ENCODE data around the gene MBNL3.

The MBNL3 gene

GRCh38 chrX:132378281-132378680, 110.6 kb downstream of the MBNL3 start:
- H3K9me3 ChIP-seq (ENCODE audit: insufficient read depth, low read length) = no peaks in the 10 kb centered on the region

GRCh38 chrX:132375941-132376340, 112.9 kb downstream of the MBNL3 start:
- no peaks in the 10 kb centered on the region for H3K36me3 ChIP-seq (replicated peaks; ENCODE audit: low read depth, low read length)
- no peaks in the 10 kb centered on the region for H4K20me1 ChIP-seq (ENCODE audit: insufficient read depth, low read length)
- H3K4me1 ChIP-seq (ENCODE audit: low read length) = no peaks in the 10 kb centered on the region
- no peak overlapping the region for H3K4me2 ChIP-seq (ENCODE audit: low read length)
- peak; percentile 33; the same call in 1 of the 2 replicates for TF ChIP-seq CTCF (IDR thresholded peaks at IDR 0.05; ENCODE audit: low read depth, low read length)
- TF ChIP-seq EZH2phosphoT487 (IDR thresholded peaks at IDR 0.05; ENCODE audit: low read depth) = no peak
- no peak overlapping the region for H3K27ac ChIP-seq (ENCODE audit: low read length)
- H3K9ac ChIP-seq (ENCODE audit: low read length) = no peak overlapping the region
- no peaks in the 10 kb centered on the region for H3K27me3 ChIP-seq (ENCODE audit: low read depth, low read length)
- H2AFZ ChIP-seq (ENCODE audit: low read depth, low read length) = no peak overlapping the region
- H3K4me3 ChIP-seq (ENCODE audit: low read length) = no peak overlapping the region
- H3K79me2 ChIP-seq (ENCODE audit: low read length) = no peaks in the 10 kb centered on the region
- no peaks in the 10 kb centered on the region for H3K9me3 ChIP-seq (ENCODE audit: insufficient read depth, low read length)

More at GRCh38 chrX:132378281-132378680, 110.6 kb downstream of the MBNL3 start:
- H3K27ac ChIP-seq (ENCODE audit: low read length) = no peak overlapping the region
- H4K20me1 ChIP-seq (ENCODE audit: insufficient read depth, low read length) = no peaks in the 10 kb centered on the region
- H3K27me3 ChIP-seq (ENCODE audit: low read depth, low read length) = no peaks in the 10 kb centered on the region
- no peaks in the 10 kb centered on the region for H3K4me1 ChIP-seq (ENCODE audit: low read length)
- no peaks in the 10 kb centered on the region for H3K79me2 ChIP-seq (ENCODE audit: low read length)
- no peak for TF ChIP-seq CTCF (IDR thresholded peaks at IDR 0.05; ENCODE audit: low read depth, low read length)
- no peak for TF ChIP-seq EZH2phosphoT487 (IDR thresholded peaks at IDR 0.05; ENCODE audit: low read depth)
- H3K9ac ChIP-seq (ENCODE audit: low read length) = no peak overlapping the region
- H2AFZ ChIP-seq (ENCODE audit: low read depth, low read length) = no peak overlapping the region
- no peaks in the 10 kb centered on the region for H3K36me3 ChIP-seq (replicated peaks; ENCODE audit: low read depth, low read length)
- no peak overlapping the region for H3K4me3 ChIP-seq (ENCODE audit: low read length)
- H3K4me2 ChIP-seq (ENCODE audit: low read length) = no peak overlapping the region

- no peaks in the 10 kb centered on the region for H3K79me2 ChIP-seq (ENCODE audit: low read length)
- no peaks in the 10 kb centered on the region for H3K4me1 ChIP-seq (ENCODE audit: low read length)
- TF ChIP-seq EZH2phosphoT487 (IDR thresholded peaks at IDR 0.05; ENCODE audit: low read depth) (no peak), CTCF (IDR thresholded peaks at IDR 0.05; ENCODE audit: low read depth, low read length) (no peak)
- H3K27ac ChIP-seq (ENCODE audit: low read length) = no peak overlapping the region
- H3K4me3 ChIP-seq (ENCODE audit: low read length) = no peak overlapping the region
- no peak overlapping the region for H3K9ac ChIP-seq (ENCODE audit: low read length)
- H3K9me3 ChIP-seq (ENCODE audit: insufficient read depth, low read length) = no peaks in the 10 kb centered on the region
- no peaks in the 10 kb centered on the region for H4K20me1 ChIP-seq (ENCODE audit: insufficient read depth, low read length)
- H3K27me3 ChIP-seq (ENCODE audit: low read depth, low read length) = no peaks in the 10 kb centered on the region
- no peak overlapping the region for H2AFZ ChIP-seq (ENCODE audit: low read depth, low read length)
- H3K4me2 ChIP-seq (ENCODE audit: low read length) = no peak overlapping the region
- H3K36me3 ChIP-seq (replicated peaks; ENCODE audit: low read depth, low read length) = no peaks in the 10 kb centered on the region
Observed at GRCh38 chrX:132373610-132374009, 115.2 kb downstream of the MBNL3 start.

GRCh38 chrX:132369617-132370326, 119.1 kb downstream of the MBNL3 start:
- Histone ChIP-seq H3K9ac (ENCODE audit: low read length) (no peak overlapping the region), H3K79me2 (ENCODE audit: low read length) (no peaks in the 10 kb centered on the region), H3K4me3 (ENCODE audit: low read length) (no peak overlapping the region), H3K36me3 (replicated peaks; ENCODE audit: low read depth, low read length) (no peaks in the 10 kb centered on the region), H3K4me1 (ENCODE audit: low read length) (no peaks in the 10 kb centered on the region), H3K27ac (ENCODE audit: low read length) (no peak overlapping the region), H2AFZ (ENCODE audit: low read depth, low read length) (no peak overlapping the region), H3K4me2 (ENCODE audit: low read length) (no peak overlapping the region), H3K9me3 (ENCODE audit: insufficient read depth, low read length) (no peaks in the 10 kb centered on the region), H4K20me1 (ENCODE audit: insufficient read depth, low read length) (no peaks in the 10 kb centered on the region), H3K27me3 (ENCODE audit: low read depth, low read length) (no peaks in the 10 kb centered on the region)
- TF ChIP-seq EZH2phosphoT487 (IDR thresholded peaks at IDR 0.05; ENCODE audit: low read depth) (no peak), CTCF (IDR thresholded peaks at IDR 0.05; ENCODE audit: low read depth, low read length) (no peak)

All from OCI-LY3 (cell line).